Spinal cord (tissue), 10 donors: ENCODE results near the gene CHL1. TPM values are rescaled to one million over a fixed set of nuclear protein-coding genes. Genes with fewer than 3 reads are reported as not detected.
A peak's percentile ranks its signal among the peaks of the same experiment; 100 is the strongest.

Experiments
- DNase-seq, 6 donors: peaks; one replicate each; pipeline versions ENCODE4 v3.0.0 to v3.0.0-alpha.2; 2013 to 2015; ENCODE audit warnings: low spot score in 6 of 6, low read depth in 4 of 6
- H3K27ac ChIP-seq: one replicate; pipeline ENCODE4 v1.5.1; 2013; ENCODE audit warnings: low read depth, low read length, control low read depth
- H3K27me3 ChIP-seq: one replicate; pipeline ENCODE4 v1.6.1; 2013; ENCODE audit warnings: low read length; ENCODE audit not compliant: control insufficient read depth, insufficient read depth
- H3K36me3 ChIP-seq: one replicate; pipeline ENCODE4 v1.6.1; 2013; ENCODE audit warnings: low read length; ENCODE audit not compliant: control insufficient read depth, insufficient read depth
- H3K4me1 ChIP-seq: one replicate; pipeline ENCODE4 v1.6.1; 2013; ENCODE audit warnings: low read length; ENCODE audit not compliant: control insufficient read depth, insufficient read depth
- H3K4me3 ChIP-seq: one replicate; pipeline ENCODE4 v1.5.1; 2013; ENCODE audit warnings: low read depth, low read length, control low read depth
- H3K9me3 ChIP-seq: one replicate; pipeline ENCODE4 v1.6.1; 2013; ENCODE audit warnings: low read length; ENCODE audit not compliant: control insufficient read depth, insufficient read depth
- WGBS: methylation state at CpG from one replicate; pipeline ENCODE4 v1.1.5; 2013; ENCODE audit warnings: missing lambda C conversion rate; ENCODE audit not compliant: insufficient coverage; 5-methylcytosine and 5-hydroxymethylcytosine counted together
- polyA plus RNA-seq, 2 donors: library from polyadenylated mRNA; unstranded; fragments of 120-200 nt; gene quantifications; one replicate each; pipeline ENCODE4 v1.2.1, GENCODE V29; 2013; ENCODE audit not compliant: insufficient read length in 2 of 2
- total RNA-seq, 2 donors: library from RNA; depleted of rRNA in 1 of 2; stranded (reverse); fragments of 120-200 nt in 1 of 2; fragments of >200 nt in 1 of 2; gene quantifications; one replicate each; pipeline versions ENCODE4 v1.2.3 to v1.2.4, GENCODE V29; 2013 to 2014
- donor health status: healthy.

Gene CHL1
- total and polyA plus RNA-seq, 4 donors, result 110 to 372 (median 165) TPM

DNA sequence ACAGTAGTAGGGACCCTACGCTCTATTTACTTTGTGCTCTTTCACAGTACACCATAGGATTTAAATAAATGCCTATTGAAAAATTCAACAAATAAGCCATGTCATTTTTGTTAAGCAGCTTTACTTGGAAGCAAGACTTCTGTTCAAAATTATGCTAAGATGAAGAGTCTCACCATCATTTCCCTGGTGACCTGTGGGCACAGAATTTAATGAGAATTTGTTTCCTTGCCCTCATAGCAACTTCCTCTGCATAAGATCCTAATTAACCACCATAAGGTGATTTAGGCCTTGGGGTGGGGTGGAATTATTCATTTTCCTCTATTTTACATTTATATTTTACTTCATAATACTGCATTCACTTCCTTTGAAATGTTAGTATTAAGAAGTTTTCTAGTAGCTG lies 70.5 kb downstream of the CHL1 start:
- DNase-seq, result no peak
- Histone ChIP-seq H3K4me1 (no peaks in the 10 kb centered on the region), H3K4me3 (no peak overlapping the region), H3K9me3 (no peaks in the 10 kb centered on the region), H3K27ac (no peak overlapping the region), H3K27me3 (no peaks in the 10 kb centered on the region), H3K36me3 (no peaks in the 10 kb centered on the region)
- WGBS, result no CpG with 5 or more reads among the region's 1 CpG

DNA sequence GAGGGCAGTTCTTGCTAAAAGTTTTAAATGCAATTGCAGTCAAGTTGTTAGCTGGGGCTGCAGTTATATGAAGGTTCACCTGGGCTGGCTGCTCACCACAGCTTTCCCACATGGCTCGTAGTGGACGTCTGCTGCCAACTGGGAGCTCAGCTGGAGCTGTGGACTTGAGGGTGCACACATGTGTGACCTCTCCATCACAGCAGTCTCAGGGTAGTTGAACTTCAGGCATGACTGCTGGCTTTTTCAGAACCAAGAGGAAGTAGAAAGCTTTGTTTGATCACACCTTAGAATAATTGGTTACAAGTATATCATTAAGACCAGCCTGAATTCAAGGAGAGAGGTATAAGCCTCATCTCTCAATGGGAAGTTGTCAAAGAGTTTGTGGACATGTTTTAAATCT lies 74.1 kb downstream of the CHL1 start:
- no peaks in the 10 kb centered on the region for H3K36me3 ChIP-seq
- H3K4me1 ChIP-seq, result no peaks in the 10 kb centered on the region
- 80% methylated on average over 2 of the region's 2 CpGs for WGBS
- no peaks in the 10 kb centered on the region for H3K9me3 ChIP-seq
- DNase-seq, result no peak
- no peak overlapping the region for H3K4me3 ChIP-seq
- H3K27ac ChIP-seq, result no peak overlapping the region
- H3K27me3 ChIP-seq, result no peaks in the 10 kb centered on the region

DNA sequence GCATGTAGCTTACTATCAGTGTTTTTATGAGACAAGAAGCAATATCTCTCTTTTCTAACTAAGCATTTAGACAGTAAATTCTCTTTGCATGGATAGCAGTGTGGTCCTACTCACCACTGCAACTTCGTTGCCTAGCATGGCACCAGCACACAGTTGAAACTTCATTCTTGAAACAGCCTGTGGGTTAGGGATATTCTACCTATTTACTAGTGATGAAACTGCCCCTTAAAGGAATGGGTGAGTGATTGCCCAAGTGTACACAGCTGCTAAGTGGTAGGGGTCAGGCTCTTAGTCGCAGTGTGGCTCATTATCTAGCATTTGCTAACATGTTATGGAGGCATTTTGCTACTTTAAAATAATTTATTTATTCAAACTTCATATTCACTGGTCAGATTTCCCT lies 78.4 kb downstream of the CHL1 start:
- H3K4me1 ChIP-seq, result no peaks in the 10 kb centered on the region
- H3K27ac ChIP-seq, result no peak overlapping the region
- no peaks in the 10 kb centered on the region for H3K9me3 ChIP-seq
- H3K27me3 ChIP-seq, result no peaks in the 10 kb centered on the region
- DNase-seq, result no peak
- no peak overlapping the region for H3K4me3 ChIP-seq
- WGBS, result no CpG with 5 or more reads among the region's 2 CpGs
- no peaks in the 10 kb centered on the region for H3K36me3 ChIP-seq

- Histone ChIP-seq H3K4me3 (no peak overlapping the region), H3K27me3 (no peaks in the 10 kb centered on the region), H3K9me3 (peaks cover 4% of the 10 kb centered on the region), H3K36me3 (no peaks in the 10 kb centered on the region), H3K27ac (peak overlapping the region; percentile 49), H3K4me1 (no peaks in the 10 kb centered on the region)
- WGBS, result 20% methylated on average over 1 of the region's 1 CpG
- peak in 1 of 6 donors; percentile 16 for DNase-seq
Observed at GRCh38 chr3:277873-278272, 81.3 kb downstream of the CHL1 start.

DNA sequence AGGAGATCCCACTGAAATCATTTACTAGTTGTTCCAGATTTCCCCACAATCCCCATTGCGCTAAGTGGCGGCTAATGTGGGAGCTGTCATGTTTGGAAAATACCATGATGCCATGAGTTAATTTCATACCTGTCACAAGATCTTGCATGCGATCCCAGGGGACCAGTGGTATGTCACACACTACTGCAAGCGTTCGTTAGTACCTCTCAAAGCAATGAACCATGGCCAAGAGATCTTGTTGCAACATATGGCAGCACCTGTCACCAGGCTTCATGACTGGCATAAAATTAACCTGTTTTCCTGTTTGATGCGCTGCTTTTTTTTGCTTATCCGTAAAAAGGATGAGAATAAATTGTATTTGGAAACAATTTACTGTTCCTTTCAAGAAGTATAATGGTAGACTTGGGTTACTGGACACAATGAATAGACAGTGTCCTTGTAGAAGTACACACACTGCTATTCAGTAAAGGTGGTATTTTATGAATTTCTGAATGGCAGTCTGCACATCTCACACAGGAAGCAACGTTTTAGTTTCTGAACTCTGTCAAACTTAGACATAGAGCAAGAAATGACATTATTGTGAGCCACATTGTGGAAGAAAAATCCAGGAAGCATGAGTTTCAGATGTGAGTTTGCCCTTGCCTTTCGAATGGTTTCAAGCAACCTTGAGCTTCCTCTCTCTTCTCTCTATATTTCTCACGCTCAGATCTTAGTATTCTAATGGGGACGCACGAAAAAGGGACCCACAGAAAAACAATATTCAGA lies 81.9 kb downstream of the CHL1 start:
- no peak overlapping the region for H3K4me3 ChIP-seq
- no peaks in the 10 kb centered on the region for H3K27me3 ChIP-seq
- H3K36me3 ChIP-seq, result no peaks in the 10 kb centered on the region
- H3K27ac ChIP-seq, result peak overlapping the region; percentile 49
- H3K4me1 ChIP-seq, result no peaks in the 10 kb centered on the region
- peak in 1 of 6 donors; percentile 61 for DNase-seq
- H3K9me3 ChIP-seq, result peaks cover 4% of the 10 kb centered on the region
- 77% methylated on average over 4 of the region's 12 CpGs for WGBS

DNA sequence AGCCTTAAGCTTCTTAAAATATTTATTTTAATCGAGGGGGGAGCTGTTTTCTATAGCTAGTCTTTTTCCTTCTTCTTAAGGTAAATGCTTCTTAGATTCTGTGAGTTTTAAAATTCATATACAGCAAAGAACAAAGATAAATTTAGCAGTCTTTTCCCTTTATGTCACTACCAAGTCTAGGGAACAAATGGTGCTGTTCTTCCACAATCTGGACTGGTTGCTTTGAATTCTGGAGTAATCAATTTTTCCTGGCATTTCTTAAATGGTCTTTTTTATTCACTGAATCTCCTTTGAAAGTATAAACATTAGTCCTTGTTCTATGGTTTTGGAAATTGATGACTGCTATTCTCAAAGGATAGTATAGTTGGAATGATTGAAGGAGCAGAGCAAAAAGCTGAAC lies 82.8 kb downstream of the CHL1 start:
- no peaks in the 10 kb centered on the region for H3K4me1 ChIP-seq
- no peak overlapping the region for H3K4me3 ChIP-seq
- peak in 2 of 6 donors; percentile 52 to 74 for DNase-seq
- peaks cover 4% of the 10 kb centered on the region for H3K9me3 ChIP-seq
- WGBS, result no CpG with 5 or more reads among the region's 1 CpG
- no peaks in the 10 kb centered on the region for H3K27me3 ChIP-seq
- no peaks in the 10 kb centered on the region for H3K36me3 ChIP-seq
- no peak overlapping the region for H3K27ac ChIP-seq

- H3K9me3 ChIP-seq, result peaks cover 4% of the 10 kb centered on the region
- H3K36me3 ChIP-seq, result no peaks in the 10 kb centered on the region
- no peaks in the 10 kb centered on the region for H3K27me3 ChIP-seq
- no CpG with 5 or more reads among the region's 2 CpGs for WGBS
- no peak overlapping the region for H3K27ac ChIP-seq
- DNase-seq, result no peak
- no peaks in the 10 kb centered on the region for H3K4me1 ChIP-seq
- no peak overlapping the region for H3K4me3 ChIP-seq
Observed at GRCh38 chr3:280681-281080, 84.1 kb downstream of the CHL1 start.

- Histone ChIP-seq H3K4me3 (no peak overlapping the region), H3K27me3 (no peaks in the 10 kb centered on the region), H3K27ac (no peak overlapping the region), H3K4me1 (no peaks in the 10 kb centered on the region), H3K9me3 (peaks cover 4% of the 10 kb centered on the region), H3K36me3 (no peaks in the 10 kb centered on the region)
- DNase-seq, result peak in 1 of 6 donors; percentile 89
- 47% methylated on average over 3 of the region's 4 CpGs for WGBS
Observed at GRCh38 chr3:284322-284721, 87.8 kb downstream of the CHL1 start.

GRCh38 chr3:288417-288816 lies 91.9 kb downstream of the CHL1 start:
- Histone ChIP-seq H3K4me1 (no peaks in the 10 kb centered on the region), H3K27ac (no peak overlapping the region), H3K36me3 (no peaks in the 10 kb centered on the region), H3K9me3 (no peaks in the 10 kb centered on the region), H3K4me3 (no peak overlapping the region), H3K27me3 (no peaks in the 10 kb centered on the region)
- no CpG with 5 or more reads among the region's 4 CpGs for WGBS
- peak in 1 of 6 donors; percentile 38 for DNase-seq

- H3K36me3 ChIP-seq, result no peaks in the 10 kb centered on the region
- no peaks in the 10 kb centered on the region for H3K9me3 ChIP-seq
- no peak overlapping the region for H3K27ac ChIP-seq
- H3K4me3 ChIP-seq, result no peak overlapping the region
- DNase-seq, result no peak
- H3K27me3 ChIP-seq, result no peaks in the 10 kb centered on the region
- H3K4me1 ChIP-seq, result no peaks in the 10 kb centered on the region
Observed at GRCh38 chr3:291028-291427, 94.5 kb downstream of the CHL1 start.
